K562 (cell line): ENCODE results near the gene SLC9A3. TPM values are rescaled to one million over a fixed set of nuclear protein-coding genes. Genes with fewer than 3 reads are reported as not detected.

Experiments
- ATAC-seq: fragments of 200-7000 bp; cut with Tn5 transposase; 3 replicates; pipeline ENCODE4 v1.9.1; 2020; ENCODE audit warnings: moderate library complexity
- BruUV-seq: library from RNA; stranded (reverse); fragments of 400-500 nt; replicated peaks from 2 replicates; lab custom pipeline; 2021; lab: Mats Ljungman, UMichigan
- CTCF ChIA-PET: fragments of 300-600 bp; formaldehyde crosslinking; extraction: SDS; loops from one replicate; lab custom pipeline; 2021; ENCODE audit warnings: low intra/inter-chr PET ratio; lab: Yijun Ruan, JAX
- POLR2A ChIA-PET: fragments of 300-600, 350-650 bp; sonication (Branson Sonifier 250); formaldehyde crosslinking; extraction: SDS; loops from one replicate; lab custom pipeline; 2021; ENCODE audit warnings: antibody characterized with exemption, inconsistent platforms; lab: Yijun Ruan, JAX
- DNase-seq, 4 experiments: peaks; one replicate each; pipeline versions ENCODE4 v3.0.0 to v3.0.0-alpha.2; 2011 to 2018; ENCODE audit warnings: low spot score in 3 of 4, mixed read lengths in 3 of 4; ENCODE audit errors: extremely low read depth in 1 of 4
- FAIRE-seq: peaks from 2 replicates; lab custom pipeline; 2011; peaks lifted over from hg19 to GRCh38; lab: Jason Lieb, UNC
- H2AFZ ChIP-seq: 2 replicates; pipeline ENCODE4 v1.6.0; 2011; ENCODE audit warnings: low read depth, low read length, control low read depth, inconsistent platforms
- H3K27ac ChIP-seq: fragments of 200-600 bp; 3 replicates; pipeline ENCODE4 v1.8.0; 2011; ENCODE audit warnings: low read depth, mild to moderate bottlenecking, control low read depth, inconsistent platforms, low read length, moderate library complexity, mixed read lengths; ENCODE audit errors: extremely low read depth
- H3K27me3 ChIP-seq, 2 experiments: fragments of 300-600 bp in 1 of 2; 2 replicates in 1 of 2; 3 replicates in 1 of 2; pipeline versions ENCODE4 v1.6.0 to v1.8.0; 2011; ENCODE audit warnings: inconsistent platforms in 2 of 2, low read length in 2 of 2, mild to moderate bottlenecking in 1 of 2, mixed read lengths in 1 of 2, moderate library complexity in 1 of 2; ENCODE audit not compliant: control insufficient read depth in 2 of 2, insufficient read depth in 2 of 2
- H3K36me3 ChIP-seq: fragments of 300-600 bp; 3 replicates; pipeline ENCODE4 v1.8.0; 2011; ENCODE audit warnings: mild to moderate bottlenecking, low read length, inconsistent platforms; ENCODE audit not compliant: control insufficient read depth, insufficient read depth
- H3K4me1 ChIP-seq, 2 experiments: fragments of 200-600 bp in 1 of 2; replicated peaks in 1 of 2; 2 replicates in 1 of 2; 3 replicates in 1 of 2; pipeline versions ENCODE4 v1.5.1 to v1.8.0; 2011; ENCODE audit warnings: inconsistent platforms in 2 of 2, low read length in 2 of 2, mild to moderate bottlenecking in 1 of 2, mixed read lengths in 1 of 2, moderate library complexity in 1 of 2; ENCODE audit not compliant: control insufficient read depth in 2 of 2, insufficient read depth in 2 of 2
- H3K4me2 ChIP-seq: 2 replicates; pipeline ENCODE4 v1.6.1; 2011; ENCODE audit warnings: low read length, control low read depth, inconsistent platforms, mixed read lengths; ENCODE audit not compliant: insufficient read depth
- H3K4me3 ChIP-seq: fragments of 200-600 bp; sonication (generic), shearing (Covaris generic); 2 replicates; pipeline ENCODE4 v1.5.1; 2016; ENCODE audit warnings: control low read depth, inconsistent platforms
- H3K79me2 ChIP-seq: fragments of 200-600 bp; 3 replicates; pipeline ENCODE4 v1.8.0; 2011; ENCODE audit warnings: low read length, inconsistent platforms; ENCODE audit not compliant: control insufficient read depth, insufficient read depth
- H3K9ac ChIP-seq, 2 experiments: 2 replicates each; pipeline versions ENCODE4 v1.6.0 to v1.6.1; 2011; ENCODE audit warnings: low read depth in 2 of 2, low read length in 2 of 2, control low read depth in 1 of 2, inconsistent platforms in 1 of 2, mild to moderate bottlenecking in 1 of 2, mixed read lengths in 1 of 2; ENCODE audit not compliant: insufficient read depth in 1 of 2
- H3K9me1 ChIP-seq: one replicate; pipeline ENCODE4 v1.6.0; 2011; ENCODE audit warnings: inconsistent platforms, mild to moderate bottlenecking, low read length, moderate library complexity; ENCODE audit not compliant: control insufficient read depth, insufficient read depth
- H3K9me3 ChIP-seq: replicated peaks from 2 replicates; pipeline ENCODE4 v1.5.1; 2011; ENCODE audit warnings: low read depth, low read length, inconsistent platforms; ENCODE audit not compliant: control insufficient read depth, insufficient read depth
- H4K20me1 ChIP-seq: replicated peaks from 2 replicates; pipeline ENCODE4 v1.6.1; 2011; ENCODE audit warnings: low read length, inconsistent platforms, mixed read lengths; ENCODE audit not compliant: control insufficient read depth, insufficient read depth
- E2F6 ChIP-seq, 2 experiments: IDR thresholded peaks; 2 replicates each; pipeline ENCODE4 v1.6.1; 2011; ENCODE audit warnings: borderline replicate concordance in 1 of 2, control low read depth in 1 of 2, low read depth in 1 of 2, low read length in 1 of 2, mild to moderate bottlenecking in 1 of 2, mixed read lengths in 1 of 2, moderate library complexity in 1 of 2; ENCODE audit not compliant: insufficient read depth in 1 of 2, insufficient read length in 1 of 2, poor library complexity in 1 of 2, severe bottlenecking in 1 of 2; ENCODE audit errors: extremely low read depth in 1 of 2
- L3MBTL2 ChIP-seq: fragments of 450-650 bp; IDR thresholded peaks from 2 replicates; pipeline ENCODE4 v1.6.1; 2016; ENCODE audit warnings: mild to moderate bottlenecking, moderate library complexity
- POLR2A ChIP-seq: fragments of 450-650 bp; conservative IDR thresholded peaks from 2 replicates; pipeline ENCODE4 v1.6.1; 2016
- RBM25 ChIP-seq: fragments of 200-400 bp; formaldehyde crosslinking; IDR thresholded peaks from 2 replicates; pipeline ENCODE4 v1.6.1; 2018; ENCODE audit warnings: low read length, low read depth, moderate library complexity; ENCODE audit not compliant: severe bottlenecking
- SAP30 ChIP-seq: fragments of 200-600 bp; sonication (generic); IDR thresholded peaks from 2 replicates; pipeline ENCODE4 v1.6.1; 2012; ENCODE audit warnings: borderline replicate concordance, low read depth, mild to moderate bottlenecking, moderate library complexity, low read length, control low read depth, inconsistent platforms; ENCODE audit not compliant: insufficient read depth, poor library complexity, severe bottlenecking
- TCF3 ChIP-seq: sonication (generic); formaldehyde crosslinking; IDR thresholded peaks from 2 replicates; pipeline ENCODE4 v1.4.0; 2020; ENCODE audit warnings: mild to moderate bottlenecking, missing genetic modification reagents
- TRIM25 ChIP-seq: fragments of 450-650 bp; IDR thresholded peaks from 2 replicates; pipeline ENCODE4 v1.7.0; 2016; ENCODE audit warnings: borderline replicate concordance
- WGBS: fragments of 100-300 bp; shearing (Covaris generic); methylation state at CpG from one replicate; pipeline ENCODE4 v1.1.6; 2016; ENCODE audit warnings: low coverage, mixed read lengths; ENCODE audit not compliant: insufficient coverage; ENCODE audit errors: missing lambda C conversion rate; 5-methylcytosine and 5-hydroxymethylcytosine counted together
- in situ Hi-C: fragments of 300-500 bp; cut with MboI; formaldehyde crosslinking; loops from 4 replicates; pipeline ENCODE4 v1.15.0; 2018; ENCODE audit warnings: inconsistent platforms, mixed read lengths
- intact Hi-C: fragments of 100-400 bp; cut with micrococcal nuclease; formaldehyde crosslinking; loops from 2 replicates; pipeline ENCODE4 v1.14.2; 2022
- polyA plus RNA-seq, 8 experiments: library from polyadenylated mRNA; depleted of rRNA in 4 of 8; stranded (reverse) in 5 of 8; unstranded in 3 of 8; fragments of >200 nt; fragmentation: Nextera tagmentation in 2 of 8; fragmentation: Illumina TruSeq in 1 of 8; extraction: Ambion mirVana in 2 of 8; extraction: Trizol in 1 of 8; gene quantifications; 2 replicates each; pipeline versions ENCODE4 v1.2.1 to v1.2.3, GENCODE V29; 2011 to 2014; ENCODE audit warnings: inconsistent platforms in 1 of 8, missing spikeins in 1 of 8
- total RNA-seq, 7 experiments: library from RNA; depleted of rRNA in 6 of 7; stranded (reverse); fragments of >200 nt in 6 of 7; fragmentation: Illumina TruSeq in 2 of 7; extraction: Trizol in 2 of 7; gene quantifications; 2 replicates each; pipeline versions ENCODE4 v1.2.1 to v1.2.3, GENCODE V29; 2011 to 2021; ENCODE audit warnings: low replicate concordance in 1 of 7

The SLC9A3 gene
- total and polyA plus RNA-seq, 9 of the 15 experiments (the other 6 are each of a cell fraction or from before 2014, with no cell fraction given): 1.5 to 5.8 (median 3.7) TPM; not detected in 2

GRCh38 chr5:513216-514100 is 10.8 kb downstream of the SLC9A3 start:
- no TSS peak for BruUV-seq
- Histone ChIP-seq H3K9me3 (no peaks in the 10 kb centered on the region), H4K20me1 (peaks cover 16% of the 10 kb centered on the region), H3K9ac (peak overlapping the region in 1 of 2 experiments; percentile 7; a peak in 1 of 4 replicates), H3K27me3 (peaks cover 36 to 72% of the 10 kb centered on the region in 2 experiments; a peak in 4 of 5 replicates), H3K79me2 (no peaks in the 10 kb centered on the region), H3K4me3 (no peak overlapping the region), H3K4me1 (peaks cover 0 to 29% of the 10 kb centered on the region in 2 experiments; a peak in 2 of 5 replicates), H3K36me3 (no peaks in the 10 kb centered on the region), H3K9me1 (no peaks in the 10 kb centered on the region), H3K4me2 (no peak overlapping the region), H2AFZ (no peak overlapping the region), H3K27ac (no peak overlapping the region)
- ChIA-PET POLR2A (interaction anchor here (1.2 to 1.4 kb wide), 2 partner anchors 10 to 16 kb away, joined by 4 to 7 read pairs; no protein-coding TSS in a partner anchor), CTCF (no interaction called here)
- ATAC-seq (no peak; the same call in 2 of the 3 replicates), DNase-seq (no peak), FAIRE-seq (no peak)
- 3% methylated on average over 31 of the region's 31 CpGs for WGBS
- in situ Hi-C loops (no loop called here), intact Hi-C loops (no loop called here)
- TF ChIP-seq TCF3 (CRISPR knock-in tag): no peak
- no peak for TF ChIP-seq POLR2A
- no peak for TF ChIP-seq SAP30
- no peak for TF ChIP-seq L3MBTL2
- TF ChIP-seq TRIM25: no peak
- no peak for TF ChIP-seq RBM25
- peak in 1 of 2 experiments; percentile 24 for TF ChIP-seq E2F6 (IDR thresholded peaks at IDR 0.05; ENCODE audit: borderline replicate concordance in 1 of 2, extremely low read depth in 1 of 2, insufficient read depth in 1 of 2, insufficient read length in 1 of 2, low read depth in 1 of 2, low read length in 1 of 2, poor library complexity in 1 of 2, severe bottlenecking in 1 of 2)
